DMS153 treated with DMSO at 0.1 percent for 48 hours (cell line): ENCODE results near the gene CKB.

Experiments
- DNase-seq: peaks from one replicate; lab custom pipeline; 2025; ENCODE audit not compliant: unreplicated experiment; lab: John Stamatoyannopoulos, UW

The CKB gene

DNA sequence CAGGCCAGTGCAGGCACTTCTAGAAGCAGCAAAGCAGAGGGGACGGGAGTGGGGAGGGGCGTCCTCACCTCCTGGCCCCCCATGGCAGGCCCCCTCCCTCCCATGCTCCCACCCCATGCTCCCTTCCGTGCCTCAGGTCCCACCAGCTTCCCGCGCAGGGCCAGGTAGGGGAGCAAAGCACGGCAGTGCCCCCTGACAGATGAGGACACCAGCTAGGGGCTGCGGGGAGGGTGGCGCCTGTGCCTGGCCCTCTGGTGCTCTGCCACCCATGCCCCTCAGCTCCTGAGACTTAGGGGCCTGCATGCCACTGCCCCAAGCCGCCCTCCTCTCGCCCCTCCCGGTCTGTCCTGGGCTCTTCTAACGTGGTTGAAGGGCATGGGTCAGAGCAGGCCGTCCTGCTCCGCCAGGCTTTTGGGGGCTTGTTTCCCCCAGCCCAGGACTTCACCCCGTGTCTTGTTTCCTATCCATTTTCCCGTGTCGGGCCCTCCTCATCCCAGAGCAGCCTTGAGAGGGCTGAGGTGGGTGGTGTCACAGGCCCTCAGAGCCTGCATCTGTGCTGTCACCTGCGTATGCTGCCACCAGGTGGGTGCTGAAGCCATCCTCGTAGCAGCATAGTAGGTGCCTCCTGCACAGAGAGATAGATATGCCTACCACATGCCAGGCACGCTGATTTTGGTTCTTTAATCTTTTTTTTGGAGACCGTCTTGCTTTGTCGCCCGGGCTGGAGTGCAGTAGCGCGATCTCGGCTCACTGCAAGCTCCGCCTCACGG is 16.6 kb upstream of the CKB start:
- DNase-seq = no peak

DNA sequence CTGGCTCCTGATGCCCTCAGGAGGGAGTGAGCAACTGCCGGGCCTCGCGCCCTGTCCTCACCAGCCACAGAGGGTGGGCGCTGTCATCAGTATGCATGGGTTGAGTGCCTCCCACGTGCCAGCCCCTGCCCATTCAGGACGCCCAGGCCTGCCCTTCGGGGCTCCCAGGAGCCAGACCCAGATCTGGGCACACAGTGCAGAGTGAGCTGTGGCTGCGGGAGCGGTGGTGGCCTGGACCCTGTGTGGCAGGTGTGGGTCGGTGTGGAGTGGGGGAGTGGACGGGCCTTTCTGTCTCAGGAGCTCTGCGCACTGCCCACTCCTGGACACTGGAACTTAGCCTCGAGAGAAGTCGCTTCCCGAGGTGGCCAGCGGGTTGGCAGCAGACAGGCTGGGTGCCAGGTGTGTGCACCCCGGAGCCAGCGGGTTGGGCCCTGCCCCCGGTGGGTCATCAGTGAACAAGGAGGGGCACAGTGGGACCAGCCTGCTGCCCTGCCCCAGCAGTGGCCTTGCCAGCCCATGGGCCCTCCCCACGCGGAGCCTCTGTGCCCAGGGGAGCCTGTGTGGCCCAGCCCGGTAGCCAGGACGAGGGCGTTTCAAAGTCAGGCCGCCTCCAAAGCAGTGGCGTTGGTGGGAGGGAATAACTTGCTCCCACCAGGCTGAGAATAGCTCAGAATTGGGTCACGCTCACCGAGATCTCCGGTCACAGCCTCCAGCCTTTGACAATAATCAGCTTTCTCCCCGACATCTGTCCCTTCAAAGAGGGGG is 15.8 kb upstream of the CKB start:
- DNase-seq = no peak

DNA sequence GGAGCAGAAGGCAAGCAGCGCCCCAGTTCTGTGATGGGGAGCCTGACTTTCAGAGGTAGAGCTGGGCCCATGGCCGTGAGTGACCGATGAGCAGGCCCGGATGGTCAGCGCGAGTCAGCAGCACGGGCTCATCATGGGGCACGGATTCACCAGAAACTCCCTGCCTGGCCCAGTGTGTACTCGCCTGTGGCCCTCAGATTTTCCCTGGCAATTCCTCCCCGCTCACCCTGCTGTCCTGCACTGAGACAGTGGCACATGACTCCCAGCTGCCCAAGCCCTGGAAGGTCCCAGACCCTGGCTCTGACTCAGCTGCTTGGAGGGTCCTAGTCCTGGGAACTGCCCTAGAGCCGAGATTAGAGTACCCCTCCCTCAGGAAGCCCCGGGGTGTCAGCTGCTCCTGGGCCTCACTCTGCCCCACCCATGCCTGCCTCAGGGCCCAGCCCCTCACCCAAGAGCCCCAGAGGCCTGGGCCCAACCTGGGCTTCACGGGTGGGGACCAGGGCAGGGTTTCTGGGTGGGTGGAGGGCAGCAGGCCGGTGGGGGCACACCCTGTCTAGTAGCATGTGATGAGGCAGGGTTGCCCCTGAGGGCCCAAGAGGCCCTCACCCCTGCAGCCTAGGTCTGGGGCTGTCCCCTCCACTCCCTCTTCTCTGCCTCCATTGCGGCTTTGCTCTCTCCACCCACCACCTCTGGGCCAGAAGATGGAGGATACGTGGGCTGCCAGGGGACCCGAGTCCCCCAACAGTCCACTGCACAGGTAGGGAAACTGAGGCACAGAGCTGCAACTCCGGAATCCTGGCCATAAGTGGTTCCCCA is 14.8 kb upstream of the CKB start:
- no peak for DNase-seq

DNA sequence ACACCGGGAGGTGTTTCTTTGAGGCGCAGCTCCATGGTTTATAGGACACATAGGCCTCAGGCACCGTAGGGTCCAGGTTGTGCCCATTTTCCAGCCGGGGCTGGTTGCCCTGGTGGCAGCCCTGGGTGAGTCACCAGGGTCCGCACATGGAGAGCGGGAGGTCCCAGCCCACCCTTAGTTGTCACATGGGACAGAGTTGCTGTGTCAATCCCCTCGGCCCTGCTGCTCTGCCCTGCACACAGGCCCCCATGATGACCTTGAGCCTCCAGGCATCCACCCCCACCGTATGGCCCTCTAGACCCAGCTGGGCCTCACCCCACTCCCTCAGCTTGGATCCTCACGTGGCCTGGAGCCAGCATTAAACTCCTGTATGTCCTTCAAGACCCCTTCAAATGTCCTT is 14.1 kb upstream of the CKB start:
- no peak for DNase-seq

DNA sequence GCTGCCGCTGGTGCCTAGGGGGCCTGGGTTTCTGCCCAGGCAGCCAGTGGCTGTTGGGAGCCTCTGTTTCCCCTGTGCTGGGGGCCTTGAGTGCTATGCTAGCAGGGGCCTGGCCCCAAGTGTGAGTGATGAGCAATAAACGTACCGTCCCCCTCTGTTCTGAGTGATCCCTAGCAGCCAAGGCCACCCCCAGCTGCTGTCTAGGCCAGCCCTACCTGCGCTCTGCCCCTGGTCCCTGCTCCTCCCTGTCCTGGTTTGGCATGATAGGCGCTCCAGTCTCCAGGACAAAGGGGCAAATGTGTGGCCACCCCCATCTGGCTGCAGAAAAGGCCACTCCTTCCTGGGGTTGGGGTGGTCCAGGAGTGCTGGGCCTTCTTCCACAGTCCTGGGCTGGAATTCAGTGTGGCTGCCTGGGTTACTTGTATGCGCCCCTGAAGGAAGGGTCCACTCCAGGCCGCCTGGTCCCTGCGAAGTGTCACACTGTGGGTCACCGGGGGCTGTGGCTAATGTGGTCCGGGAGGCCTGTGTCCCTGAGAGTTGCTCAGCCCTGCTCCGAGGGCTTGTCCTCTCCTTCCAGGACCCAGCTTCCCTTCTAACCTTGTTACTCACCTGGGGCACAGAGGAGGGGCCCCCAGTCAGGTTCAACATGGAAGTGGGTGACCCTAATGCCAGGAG is 13.4 kb upstream of the CKB start:
- DNase-seq = no peak

DNA sequence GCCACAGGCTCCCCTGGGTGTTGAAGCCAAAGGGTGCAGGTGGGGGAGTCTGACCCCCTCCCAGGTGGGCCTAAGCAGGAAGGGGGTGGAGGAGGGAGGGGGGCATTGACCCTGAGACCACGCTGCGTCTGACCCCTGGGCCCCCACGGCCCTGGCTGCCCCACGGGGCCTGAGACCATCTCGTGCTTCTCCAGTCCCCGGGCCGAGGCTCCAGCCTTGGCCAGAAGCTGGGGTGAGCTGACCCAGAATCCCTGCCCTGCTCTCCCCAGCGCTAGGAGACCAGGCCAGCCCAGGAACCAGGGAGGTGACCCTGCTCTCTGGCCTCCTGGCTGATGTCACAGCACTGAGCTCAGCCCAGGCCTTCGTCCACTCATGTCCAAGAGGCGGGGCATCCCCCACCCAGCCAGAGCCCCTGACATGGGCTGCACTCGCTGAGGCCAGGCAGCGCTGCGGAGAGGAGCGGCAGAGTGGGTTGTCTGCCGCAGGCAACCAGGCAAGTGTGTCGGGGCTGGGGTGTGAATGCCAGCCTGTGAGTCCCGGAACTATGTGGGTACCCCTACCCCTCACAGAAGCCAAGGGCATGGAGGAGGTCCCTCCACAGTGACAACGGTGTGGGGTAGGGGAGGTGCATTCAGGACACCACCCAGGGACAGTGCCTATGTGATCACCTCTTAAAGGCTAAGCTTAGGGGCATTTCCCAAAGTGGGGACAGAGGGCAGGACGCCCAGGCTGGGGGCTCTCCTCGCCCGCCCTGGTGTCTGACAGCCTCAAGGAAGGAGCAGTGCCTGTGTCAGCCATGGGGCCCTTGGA is 12.7 kb upstream of the CKB start:
- no peak for DNase-seq

DNA sequence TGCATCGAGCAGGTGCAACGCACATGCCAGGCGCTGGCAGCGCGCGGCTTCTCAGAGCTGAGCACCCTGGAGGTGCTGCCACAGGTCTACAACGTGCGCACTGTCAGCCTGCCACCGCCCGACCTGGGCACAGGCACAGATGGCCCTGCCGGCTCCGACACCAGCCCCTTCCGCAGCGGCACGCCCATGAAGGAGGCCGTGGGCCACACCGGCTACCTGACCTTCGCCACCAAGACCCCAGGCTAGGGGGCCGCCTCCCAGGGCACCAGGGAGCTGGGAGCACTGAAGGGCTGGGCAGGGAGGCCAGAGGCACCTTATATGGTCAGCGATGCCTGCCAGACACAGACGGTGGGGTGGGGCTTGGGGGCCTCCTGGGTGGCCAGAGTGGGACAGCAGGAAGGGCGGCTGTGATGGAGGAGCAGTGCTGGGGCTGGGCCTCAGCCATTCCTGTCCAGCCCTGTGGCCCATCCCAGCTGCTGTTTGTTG is 12.0 kb upstream of the CKB start:
- DNase-seq = no peak

DNA sequence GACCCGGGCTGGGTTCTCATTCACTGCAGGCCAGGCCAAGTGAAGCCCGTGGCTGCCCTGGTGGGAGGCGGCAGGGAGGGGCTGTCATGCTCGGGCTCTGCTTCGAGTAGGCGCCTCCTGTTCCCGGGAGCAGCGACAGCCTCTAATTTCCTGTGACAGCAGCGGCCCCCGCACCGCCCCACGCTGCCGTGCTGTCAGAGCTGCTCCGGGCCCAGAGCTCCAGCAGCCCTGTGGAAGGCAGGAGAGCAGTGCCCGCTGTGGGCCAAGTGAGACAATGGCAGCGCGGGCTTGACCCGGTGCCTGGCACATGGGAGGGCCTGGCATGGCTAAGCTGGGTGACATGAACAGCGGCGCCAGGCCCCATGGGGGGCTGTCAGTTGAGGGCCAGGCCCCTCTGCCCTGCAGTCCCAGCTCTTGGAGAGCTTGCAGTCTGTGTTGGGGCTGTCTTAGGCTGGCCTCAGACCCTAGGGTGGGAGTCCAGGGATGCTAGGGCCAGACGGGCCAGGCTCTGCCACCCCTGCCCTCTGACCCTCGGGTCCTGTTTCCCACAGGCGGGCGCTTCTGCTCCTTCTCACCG is 11.5 kb upstream of the CKB start:
- DNase-seq = no peak

DNA sequence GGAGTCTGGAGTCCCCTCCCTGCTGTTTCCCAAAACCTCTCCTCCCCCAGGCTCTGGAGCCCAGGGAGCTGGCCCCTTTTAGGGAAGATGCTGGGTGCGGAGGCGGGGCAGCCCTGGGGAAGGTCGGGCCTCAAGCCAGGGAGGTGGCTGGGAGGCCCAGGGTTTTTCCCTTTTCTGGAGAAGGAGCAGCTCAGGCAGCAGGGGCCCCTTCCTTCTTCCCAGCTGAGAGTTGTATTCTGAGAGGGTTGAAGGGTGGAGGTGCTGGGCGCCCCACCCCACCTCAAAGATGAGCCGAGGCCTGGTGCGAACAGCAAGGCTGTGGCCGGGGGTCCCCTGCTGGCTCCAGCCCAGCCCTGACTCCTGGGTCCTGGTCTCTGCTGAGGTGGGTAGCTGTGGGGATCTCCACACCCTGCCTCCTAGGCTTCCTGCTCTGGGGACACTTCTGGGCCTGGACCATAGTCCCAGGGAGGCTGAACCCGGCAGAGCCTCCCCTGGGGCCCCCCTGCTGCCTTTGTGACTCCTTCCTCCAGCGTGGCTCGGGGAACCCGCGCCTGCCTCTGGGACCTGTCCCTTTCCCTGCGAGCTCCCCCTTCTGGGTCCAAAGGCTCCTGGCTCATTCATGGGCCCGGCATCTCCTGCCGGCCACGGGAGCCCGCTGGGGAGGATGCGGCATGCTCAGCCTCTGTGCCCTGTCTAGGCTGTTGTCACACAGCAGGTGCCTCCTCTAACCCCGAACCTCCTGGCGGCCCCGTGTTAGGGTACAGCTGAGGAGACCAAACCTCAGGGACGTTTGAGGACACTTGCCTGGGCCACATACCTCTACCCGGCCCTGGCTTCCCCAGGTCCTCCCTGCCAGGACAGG is 10.7 kb upstream of the CKB start:
- DNase-seq = no peak

DNA sequence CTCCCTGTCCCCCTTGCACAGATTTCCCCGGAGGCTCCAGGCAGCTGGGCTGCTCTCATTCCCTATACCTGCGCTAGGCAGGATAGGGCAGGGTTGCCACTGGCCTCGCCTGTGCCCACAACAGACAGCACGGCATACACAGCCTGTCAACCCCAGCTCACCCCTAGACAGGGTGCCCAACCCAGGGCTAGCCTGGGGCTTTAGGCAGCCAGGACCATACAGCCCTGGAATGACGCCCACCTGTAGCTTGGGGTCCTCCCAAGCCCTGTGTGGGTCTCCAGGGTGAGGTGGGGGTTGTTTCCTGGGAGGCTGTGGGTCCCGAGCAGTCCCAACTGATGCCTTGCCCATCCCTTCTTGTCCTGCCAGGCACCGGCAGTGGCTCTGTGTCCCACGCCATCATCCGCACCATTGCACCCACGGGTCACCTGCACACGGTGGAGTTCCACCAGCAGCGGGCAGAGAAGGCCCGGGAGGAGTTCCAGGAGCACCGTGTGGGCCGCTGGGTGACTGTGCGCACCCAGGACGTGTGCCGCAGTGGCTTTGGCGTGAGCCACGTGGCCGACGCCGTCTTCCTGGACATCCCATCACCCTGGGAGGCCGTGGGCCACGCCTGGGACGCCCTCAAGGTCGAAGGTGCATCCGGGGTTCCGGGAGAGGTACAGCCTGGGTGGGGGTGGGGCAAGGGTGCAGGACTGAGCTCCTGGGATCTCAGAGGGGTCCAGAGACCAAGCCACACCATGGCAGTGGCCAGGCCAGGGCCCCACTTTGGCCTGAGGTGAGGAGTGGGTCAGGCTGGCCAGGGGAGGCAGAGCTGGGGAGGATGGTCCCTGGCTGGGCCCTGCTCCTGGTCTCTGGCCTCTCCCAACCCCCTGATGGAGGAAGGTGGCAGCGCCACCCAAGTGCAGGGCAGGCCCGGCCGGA is 9.8 kb upstream of the CKB start:
- DNase-seq = no peak

DNA sequence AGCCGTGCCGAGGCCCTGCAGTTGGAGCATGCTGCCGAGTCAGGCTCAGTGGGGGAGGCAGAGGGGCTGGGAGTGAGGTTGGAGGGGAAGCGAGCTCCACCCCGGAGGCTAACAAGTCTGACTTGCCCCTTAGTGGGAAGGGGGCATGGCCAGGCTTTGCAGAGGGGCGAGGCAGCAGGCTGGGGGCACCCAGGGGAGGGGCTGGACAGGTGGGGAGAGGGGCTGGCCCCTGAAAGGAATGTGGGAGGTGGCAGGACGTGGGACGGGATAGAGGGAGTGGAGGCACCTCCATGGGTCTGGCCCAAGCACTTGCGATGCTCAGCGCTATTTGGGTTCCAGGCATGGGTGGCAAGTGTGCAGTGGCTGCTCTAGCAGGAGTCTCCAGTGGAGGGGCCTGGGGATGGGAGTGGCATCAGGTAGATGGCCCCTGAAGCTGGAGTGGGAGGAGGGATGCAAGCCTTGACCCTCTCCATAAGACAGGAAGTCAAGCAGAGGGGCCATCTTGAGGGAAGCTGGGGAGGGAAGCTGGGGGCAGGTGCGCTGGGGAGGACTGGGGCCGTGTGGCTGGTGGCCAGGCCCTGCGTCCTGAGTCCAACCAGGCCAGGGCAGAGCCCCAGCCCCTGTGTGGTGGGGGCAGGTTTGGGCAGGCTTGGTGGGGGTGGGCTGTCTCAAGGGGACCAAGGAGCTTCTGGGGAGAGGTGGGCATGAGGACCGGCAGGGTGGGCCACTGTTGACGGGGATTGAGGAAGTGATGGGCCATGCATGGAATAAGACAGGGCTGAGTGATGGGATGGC is 9.0 kb upstream of the CKB start:
- no peak for DNase-seq

DNA sequence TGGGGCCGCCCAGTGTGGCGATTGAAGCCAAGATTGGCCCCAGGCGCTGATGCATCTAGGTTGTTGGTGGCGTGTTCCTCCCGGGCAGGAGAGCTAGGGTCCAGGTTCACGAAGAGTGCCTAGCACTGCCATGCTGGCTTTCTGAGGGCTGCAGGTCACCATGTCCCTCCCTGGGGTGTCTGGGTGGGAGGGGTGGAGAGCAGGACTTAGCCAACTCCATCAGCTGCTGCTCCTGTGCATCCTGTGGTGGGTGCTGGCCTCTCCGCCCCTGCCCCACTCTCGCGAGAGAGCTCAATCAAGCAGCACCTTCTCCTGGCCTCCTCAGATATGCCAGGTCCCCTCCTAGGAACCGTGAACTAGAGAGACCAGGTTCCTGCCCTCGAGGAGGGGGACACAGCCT is 8.2 kb upstream of the CKB start:
- no peak for DNase-seq

DNA sequence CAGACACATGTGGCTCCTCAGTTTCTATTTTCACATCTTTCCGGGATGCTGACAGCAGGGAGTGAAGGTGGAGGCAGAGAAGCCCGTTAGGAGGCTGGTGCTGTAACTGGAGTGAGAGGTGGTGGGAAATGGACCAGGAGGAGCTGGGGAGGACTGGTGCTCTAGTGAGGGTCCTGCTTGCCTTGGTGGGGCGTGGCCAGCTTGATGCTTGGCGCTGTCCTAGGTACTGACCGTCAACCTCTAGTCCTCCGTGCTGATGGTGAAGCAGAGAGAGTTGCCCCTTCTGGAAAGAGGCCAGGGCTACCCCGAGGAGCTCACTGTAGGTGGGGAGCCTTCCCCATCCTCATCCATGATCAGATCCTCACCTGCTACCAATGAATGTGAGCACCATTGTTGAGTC is 7.8 kb upstream of the CKB start:
- no peak for DNase-seq

DNA sequence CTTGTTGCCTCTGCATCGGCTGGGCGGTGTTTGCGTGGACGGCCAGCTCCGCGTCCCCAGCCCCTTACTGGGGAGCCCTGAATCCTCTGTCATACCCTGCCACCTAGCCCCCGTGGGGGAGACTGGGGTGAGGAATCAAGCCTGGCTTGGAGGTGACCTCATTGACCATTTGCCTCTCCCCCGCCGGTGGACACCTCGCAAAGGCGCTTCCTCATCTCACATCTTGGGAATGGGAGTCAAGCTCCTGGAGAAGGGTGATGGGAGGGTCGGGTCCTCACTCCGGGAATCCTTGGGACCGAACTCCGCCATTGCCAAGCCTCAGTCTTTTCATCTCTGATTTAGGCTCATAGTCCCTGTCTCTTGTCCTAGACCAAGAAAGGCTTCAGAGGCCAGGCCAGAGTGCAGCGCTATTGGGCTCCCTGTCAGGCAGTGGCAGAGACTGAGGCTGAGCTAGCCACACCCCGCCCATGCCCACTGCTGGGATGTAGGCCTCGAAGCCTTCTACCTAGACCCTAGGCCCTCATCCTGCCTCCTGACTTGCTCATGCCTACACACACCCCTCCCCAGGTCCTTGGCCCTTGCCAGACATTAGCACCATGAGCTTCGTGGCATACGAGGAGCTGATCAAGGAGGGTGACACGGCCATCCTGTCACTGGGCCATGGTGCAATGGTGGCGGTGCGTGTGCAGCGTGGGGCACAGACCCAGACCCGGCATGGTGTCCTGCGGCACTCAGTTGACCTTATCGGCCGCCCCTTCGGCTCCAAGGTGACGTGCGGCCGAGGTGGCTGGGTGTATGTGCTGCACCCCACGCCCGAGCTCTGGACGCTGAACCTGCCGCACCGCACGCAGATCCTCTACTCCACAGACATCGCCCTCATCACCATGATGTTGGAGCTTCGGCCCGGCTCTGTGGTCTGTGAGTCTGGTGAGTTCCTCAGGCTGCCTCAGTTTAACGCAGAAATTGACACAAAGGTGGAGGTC is 7.0 kb upstream of the CKB start:
- DNase-seq = no peak

DNA sequence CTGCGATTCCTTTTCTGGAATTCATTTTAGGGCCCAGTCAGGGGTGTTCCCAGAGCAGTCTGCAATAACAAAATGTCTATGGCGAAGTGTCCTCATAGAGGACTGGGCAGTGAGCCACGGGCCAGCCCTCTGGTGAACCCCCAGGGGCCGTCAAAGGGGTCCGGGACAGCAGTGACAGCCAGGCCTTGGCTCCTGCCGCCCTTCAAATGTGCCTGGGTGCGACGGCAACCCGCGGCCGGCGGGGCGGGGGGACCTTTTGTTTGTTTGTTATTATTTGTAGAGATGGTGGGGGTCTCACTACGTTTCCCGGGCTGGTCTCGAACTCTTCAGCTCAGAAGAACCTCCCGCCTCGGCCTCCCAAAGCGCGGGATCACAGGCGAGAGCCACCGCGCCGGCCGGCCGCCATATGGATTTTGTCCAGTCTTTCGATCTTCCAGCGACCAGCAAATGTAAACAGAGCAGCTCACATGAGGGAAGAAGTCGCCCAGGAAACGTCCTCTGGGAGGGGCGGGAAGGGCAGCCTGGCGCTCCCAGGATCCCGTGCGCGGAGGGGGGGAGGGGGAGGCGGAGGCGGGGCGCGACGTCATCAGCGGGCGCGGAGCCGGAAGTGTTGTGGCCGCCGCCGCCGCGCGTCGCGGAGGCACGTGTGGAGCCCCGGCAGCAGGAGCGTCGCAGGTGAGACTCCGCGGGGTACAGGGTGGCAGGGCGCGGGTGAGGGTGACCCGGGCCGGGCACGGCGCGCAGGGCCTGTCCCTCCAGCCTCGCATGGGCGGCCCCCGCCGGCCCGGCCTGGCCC is 6.2 kb upstream of the CKB start, which contains the start of gene TRMT61A:
TRMT61A (plus strand) TSS at position 610 of the 796 bp plus-strand sequence. CDS start 783 bp downstream, outside the sequence.
- DNase-seq = peak; percentile 11
